ENCODE measurements around the gene CAMK2D.

Gene CAMK2D

DNA sequence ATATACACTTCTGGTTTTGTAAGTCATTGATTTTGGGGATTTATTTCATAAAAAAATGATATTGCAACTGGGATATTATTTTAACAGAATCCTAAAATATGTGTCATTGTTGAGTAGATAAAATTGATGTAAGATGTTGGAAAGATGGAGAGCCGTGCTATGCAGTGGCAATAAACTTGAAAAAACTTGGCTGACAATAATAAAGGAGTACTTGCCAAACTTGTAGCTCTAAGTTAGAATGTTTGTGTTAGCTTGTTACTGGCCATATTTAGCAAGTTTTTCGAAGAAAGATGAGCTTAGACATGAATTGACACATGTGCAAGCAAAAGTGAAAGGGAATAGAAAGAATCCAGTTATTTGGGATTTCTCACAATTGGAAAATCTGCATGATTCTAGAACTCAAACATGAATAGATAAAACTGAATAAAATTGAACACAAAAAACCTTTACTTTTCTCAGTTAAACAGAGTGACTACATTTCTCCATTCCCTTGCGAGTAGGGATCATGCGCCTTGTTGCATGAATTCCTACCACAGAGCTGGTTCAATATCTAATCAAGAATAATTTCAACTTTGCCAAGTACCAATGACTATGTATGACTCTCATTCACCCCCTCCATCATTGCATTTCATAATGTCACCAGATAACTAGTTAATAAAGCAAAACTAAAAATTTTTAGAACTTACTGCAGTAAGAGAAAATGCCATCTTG lies 327.8 kb downstream of the CAMK2D start:
- Mint-ChIP-seq H3K4me3 (no peak overlapping the region), H3K27me3 (peaks cover 11% of the 10 kb centered on the region), H3K9me3 (peaks cover 34% of the 10 kb centered on the region), H3K36me3 (ENCODE audit: low read depth) (no peaks in the 10 kb centered on the region), H3K4me1 (peaks cover 13% of the 10 kb centered on the region), H3K27ac (no peak overlapping the region)
- ATAC-seq = no peak
- DNase-seq = no peak

DNA sequence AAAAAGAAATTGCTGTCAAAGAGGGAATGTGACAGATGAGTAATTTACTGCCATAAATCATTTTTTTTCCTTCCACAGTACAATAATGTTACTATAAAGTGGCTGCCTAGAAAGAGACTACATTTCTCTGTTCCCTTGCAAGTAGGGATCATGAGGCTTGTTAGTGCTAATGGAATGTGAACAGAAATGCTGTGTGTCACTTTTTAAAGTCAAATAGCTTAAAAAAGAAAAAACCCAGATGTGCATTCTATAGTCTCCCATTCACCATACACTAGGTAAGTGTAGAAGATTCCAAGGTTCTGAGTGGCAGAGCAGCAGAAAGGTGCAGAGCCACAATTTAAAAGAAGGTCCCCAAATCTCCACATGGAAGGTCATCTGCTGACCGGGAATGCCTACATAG lies 328.4 kb downstream of the CAMK2D start:
- no peaks in the 10 kb centered on the region for H3K36me3 Mint-ChIP-seq (ENCODE audit: low read depth)
- H3K27ac Mint-ChIP-seq = no peak overlapping the region
- no peak for ATAC-seq
- no peak overlapping the region for H3K4me3 Mint-ChIP-seq
- no peak for DNase-seq
- H3K27me3 Mint-ChIP-seq = peaks cover 11% of the 10 kb centered on the region
- peaks cover 34% of the 10 kb centered on the region for H3K9me3 Mint-ChIP-seq
- peaks cover 13% of the 10 kb centered on the region for H3K4me1 Mint-ChIP-seq

GRCh38 chr4:113423631-113424030 lies 337.9 kb downstream of the CAMK2D start:
- Mint-ChIP-seq H3K4me1 (no peaks in the 10 kb centered on the region), H3K27me3 (peaks cover 8% of the 10 kb centered on the region)
- ATAC-seq = no peak

DNA sequence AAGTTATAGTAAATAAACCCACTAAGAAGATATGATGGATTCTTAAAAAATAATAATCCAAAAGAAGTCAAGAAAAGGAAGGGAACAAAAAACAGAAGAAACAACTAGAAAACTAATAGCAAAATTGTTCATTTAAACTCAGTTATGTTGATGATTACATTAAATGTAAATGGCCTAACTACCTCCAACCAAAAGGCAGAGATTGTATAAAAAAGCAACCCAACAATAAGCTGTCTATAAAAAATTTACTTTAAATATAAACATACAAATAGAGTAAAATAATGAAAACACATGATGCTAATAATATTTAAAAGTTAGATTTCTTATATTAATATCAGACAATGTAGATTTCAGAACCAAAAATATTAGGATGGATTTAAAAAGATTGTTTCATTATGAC lies 340.6 kb downstream of the CAMK2D start:
- Mint-ChIP-seq H3K27me3 (peaks cover 21% of the 10 kb centered on the region), H3K4me1 (no peaks in the 10 kb centered on the region), H3K36me3 (ENCODE audit: low read depth) (peaks cover 3% of the 10 kb centered on the region), H3K4me3 (no peak overlapping the region), H3K27ac (no peak overlapping the region), H3K9me3 (peaks cover 34% of the 10 kb centered on the region)
- DNase-seq = no peak
- ATAC-seq = no peak

More at GRCh38 chr4:113423631-113424030, 337.9 kb downstream of the CAMK2D start:
- H3K9me3 Mint-ChIP-seq = peaks cover 30% of the 10 kb centered on the region
- H3K36me3 Mint-ChIP-seq (ENCODE audit: low read depth) = peaks cover 3% of the 10 kb centered on the region
- H3K4me3 Mint-ChIP-seq = no peak overlapping the region
- no peak overlapping the region for H3K27ac Mint-ChIP-seq
- no peak for DNase-seq

GRCh38 chr4:113419631-113420030 lies 341.9 kb downstream of the CAMK2D start:
- no peak for DNase-seq
- H3K27ac Mint-ChIP-seq = no peak overlapping the region
- H3K36me3 Mint-ChIP-seq (ENCODE audit: low read depth) = peaks cover 3% of the 10 kb centered on the region
- H3K9me3 Mint-ChIP-seq = peaks cover 34% of the 10 kb centered on the region
- peaks cover 21% of the 10 kb centered on the region for H3K27me3 Mint-ChIP-seq
- no peak overlapping the region for H3K4me3 Mint-ChIP-seq
- no peak for ATAC-seq
- H3K4me1 Mint-ChIP-seq = no peaks in the 10 kb centered on the region

GRCh38 chr4:113411496-113411938 lies 350.0 kb downstream of the CAMK2D start:
- Mint-ChIP-seq H3K27me3 (peaks cover 17% of the 10 kb centered on the region), H3K9me3 (no peaks in the 10 kb centered on the region), H3K27ac (no peak overlapping the region), H3K4me3 (no peak overlapping the region), H3K4me1 (peaks cover 5% of the 10 kb centered on the region), H3K36me3 (ENCODE audit: low read depth) (no peaks in the 10 kb centered on the region)
- ATAC-seq = no peak
- DNase-seq = no peak

DNA sequence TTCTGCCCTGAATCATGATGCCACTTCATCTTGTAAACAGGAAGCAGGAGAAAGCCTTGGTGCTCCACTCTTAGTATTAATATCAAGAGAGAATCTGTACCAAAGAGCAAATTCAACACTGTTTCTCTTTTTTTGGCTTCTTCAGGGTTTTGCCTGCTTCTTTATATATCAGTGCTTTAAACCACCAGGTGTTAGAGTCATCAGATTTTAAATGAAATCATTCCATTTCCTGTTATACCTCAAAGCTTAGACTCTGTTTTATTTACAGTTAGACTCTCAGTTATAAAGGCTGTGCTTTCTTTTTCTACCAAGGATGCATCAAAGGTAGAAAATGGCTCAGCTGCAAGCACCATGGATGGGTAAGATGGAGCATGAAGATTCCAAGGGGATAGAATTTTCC lies 350.9 kb downstream of the CAMK2D start:
- Mint-ChIP-seq H3K4me3 (no peak overlapping the region), H3K27me3 (peaks cover 17% of the 10 kb centered on the region), H3K36me3 (ENCODE audit: low read depth) (no peaks in the 10 kb centered on the region), H3K4me1 (peaks cover 5% of the 10 kb centered on the region), H3K9me3 (no peaks in the 10 kb centered on the region), H3K27ac (no peak overlapping the region)
- DNase-seq = no peak
- no peak for ATAC-seq

GRCh38 chr4:113409181-113409580 lies 352.4 kb downstream of the CAMK2D start:
- no peaks in the 10 kb centered on the region for H3K9me3 Mint-ChIP-seq
- H3K4me1 Mint-ChIP-seq = peaks cover 5% of the 10 kb centered on the region
- H3K4me3 Mint-ChIP-seq = no peak overlapping the region
- no peak for DNase-seq
- H3K27ac Mint-ChIP-seq = no peak overlapping the region
- no peak for ATAC-seq
- no peaks in the 10 kb centered on the region for H3K36me3 Mint-ChIP-seq (ENCODE audit: low read depth)
- peaks cover 15% of the 10 kb centered on the region for H3K27me3 Mint-ChIP-seq

DNA sequence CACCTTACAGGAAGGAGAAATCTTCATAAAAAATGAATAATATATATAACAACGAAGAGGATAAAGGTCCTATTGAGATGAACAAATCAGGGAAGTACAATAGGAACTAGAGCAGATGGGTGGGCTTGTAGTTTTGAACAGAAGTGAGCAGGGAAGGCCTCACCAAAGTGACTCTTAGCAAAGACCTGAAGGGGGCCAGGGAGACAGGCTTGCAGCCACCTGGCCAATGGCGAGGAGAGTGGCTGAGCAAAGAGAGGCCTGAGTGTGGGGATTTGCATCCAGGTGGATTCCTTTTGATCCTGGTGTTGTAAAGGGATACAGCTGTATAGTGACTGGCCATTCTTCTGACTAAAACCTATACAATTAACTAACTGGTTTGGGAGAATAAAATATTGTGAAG lies 354.1 kb downstream of the CAMK2D start:
- ATAC-seq (no peak), DNase-seq (no peak)
- H3K36me3 Mint-ChIP-seq (ENCODE audit: low read depth) = no peaks in the 10 kb centered on the region
- peaks cover 5% of the 10 kb centered on the region for H3K4me1 Mint-ChIP-seq
- no peak overlapping the region for H3K27ac Mint-ChIP-seq
- no peaks in the 10 kb centered on the region for H3K9me3 Mint-ChIP-seq
- H3K27me3 Mint-ChIP-seq = peaks cover 13% of the 10 kb centered on the region
- no peak overlapping the region for H3K4me3 Mint-ChIP-seq

DNA sequence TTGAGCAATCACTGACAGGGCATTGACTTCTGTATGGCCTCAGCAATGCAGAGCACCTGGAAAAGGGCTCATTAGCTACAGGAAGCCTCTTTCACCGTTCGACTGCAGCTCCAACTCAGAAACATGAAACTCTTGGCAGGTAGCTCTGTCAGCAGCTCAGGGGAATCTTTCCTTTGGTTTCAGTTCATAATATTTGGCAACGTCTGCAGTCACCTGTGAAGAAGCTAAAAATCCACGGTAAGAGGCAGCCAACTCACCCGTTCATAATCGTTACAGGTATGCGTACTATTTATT lies 354.9 kb downstream of the CAMK2D start:
- Mint-ChIP-seq H3K4me3 (no peak overlapping the region), H3K27me3 (peaks cover 10% of the 10 kb centered on the region), H3K36me3 (ENCODE audit: low read depth) (no peaks in the 10 kb centered on the region), H3K9me3 (no peaks in the 10 kb centered on the region), H3K27ac (no peak overlapping the region), H3K4me1 (peaks cover 5% of the 10 kb centered on the region)
- ATAC-seq = no peak
- DNase-seq = no peak

GRCh38 chr4:113405874-113406722 lies 355.4 kb downstream of the CAMK2D start:
- Mint-ChIP-seq H3K27me3 (peaks cover 9% of the 10 kb centered on the region), H3K9me3 (no peaks in the 10 kb centered on the region), H3K4me3 (no peak overlapping the region), H3K36me3 (ENCODE audit: low read depth) (no peaks in the 10 kb centered on the region), H3K4me1 (peaks cover 5% of the 10 kb centered on the region), H3K27ac (no peak overlapping the region)
- ATAC-seq (no peak), DNase-seq (no peak)

DNA sequence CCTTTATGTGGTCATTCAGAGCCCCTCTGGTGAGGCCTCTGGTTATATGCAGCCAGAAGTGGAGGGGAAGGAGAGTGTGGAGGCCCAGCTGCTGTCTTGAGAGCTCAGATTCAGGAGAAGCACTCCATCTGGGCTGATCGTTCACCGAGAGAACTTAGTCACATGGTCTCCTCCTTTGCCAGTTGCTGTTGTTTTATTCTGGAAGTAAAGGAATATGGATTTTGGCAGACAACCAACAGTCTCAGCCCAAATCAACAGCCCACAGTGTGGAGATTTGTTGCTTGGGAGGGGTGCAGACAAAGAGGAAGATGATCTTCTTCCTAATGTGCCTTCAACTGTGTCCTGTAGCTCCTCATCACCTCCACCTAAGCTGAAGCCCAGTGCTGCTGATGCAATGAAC lies 356.7 kb downstream of the CAMK2D start:
- DNase-seq = no peak
- no peaks in the 10 kb centered on the region for H3K4me1 Mint-ChIP-seq
- no peaks in the 10 kb centered on the region for H3K36me3 Mint-ChIP-seq (ENCODE audit: low read depth)

GRCh38 chr4:113404167-113404571 lies 357.4 kb downstream of the CAMK2D start:
- DNase-seq = no peak
- Mint-ChIP-seq H3K36me3 (ENCODE audit: low read depth) (no peaks in the 10 kb centered on the region), H3K9me3 (no peaks in the 10 kb centered on the region), H3K27ac (no peak overlapping the region), H3K4me3 (no peak overlapping the region), H3K27me3 (peaks cover 5% of the 10 kb centered on the region), H3K4me1 (no peaks in the 10 kb centered on the region)
- ATAC-seq = no peak

More for the DNA sequence above, 356.7 kb downstream of the CAMK2D start:
- no peaks in the 10 kb centered on the region for H3K9me3 Mint-ChIP-seq
- no peak for ATAC-seq
- peaks cover 8% of the 10 kb centered on the region for H3K27me3 Mint-ChIP-seq
- no peak overlapping the region for H3K27ac Mint-ChIP-seq
- H3K4me3 Mint-ChIP-seq = no peak overlapping the region
